ENCODE measurements around the gene CEACAM18. TPM values are rescaled to one million over a fixed set of nuclear protein-coding genes. Genes with fewer than 3 reads are reported as not detected.

Gene CEACAM18
- total RNA-seq (2022; extraction: Qiagen RNA extraction; ENCODE audit: low read depth), result not detected in 5 replicates

DNA sequence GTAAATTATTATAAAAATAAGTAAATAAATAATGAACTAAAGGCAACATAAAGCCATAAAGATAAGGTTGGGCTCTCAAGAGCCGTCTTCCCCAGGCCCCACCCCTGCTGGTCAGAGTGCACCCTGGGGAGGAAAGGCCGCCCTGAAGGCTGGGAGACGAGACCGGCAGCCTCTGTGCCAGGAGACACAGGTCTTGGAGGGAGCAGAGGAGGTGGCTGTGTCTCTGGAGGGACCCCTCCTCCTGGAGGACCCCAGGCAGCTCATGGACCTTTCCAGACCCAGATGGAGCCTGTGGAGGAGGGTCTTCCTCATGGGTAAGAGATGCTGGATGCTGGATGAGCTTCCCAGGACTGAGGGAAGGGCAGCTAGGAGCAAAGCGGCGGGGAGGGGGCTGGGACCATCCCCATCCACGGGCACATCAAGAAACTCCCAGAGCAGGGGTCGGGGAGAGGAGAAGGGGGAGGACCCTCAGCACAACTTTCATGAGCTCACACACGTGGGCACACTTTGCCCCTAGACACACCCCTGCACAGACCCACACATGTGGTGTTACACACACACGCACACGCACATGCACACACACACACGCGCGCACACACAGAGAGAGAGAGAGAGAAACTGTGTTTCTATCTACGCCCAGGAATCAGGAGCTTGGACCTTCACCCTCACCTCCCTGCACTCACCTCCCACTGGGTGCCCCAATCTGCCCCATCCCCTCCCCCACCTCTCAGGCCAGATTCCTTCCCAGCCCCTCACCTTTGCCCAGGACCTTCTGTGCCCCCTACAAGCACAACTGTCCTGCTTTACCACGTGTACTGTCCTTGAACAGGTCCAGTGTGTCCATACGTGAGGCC, at the start of gene CEACAM18:
Gene CEACAM18 (plus strand): TSS at position 159 of the 854 bp plus-strand sequence.

GRCh38 chr19:51458051-51458645, 20.2 kb upstream of the CEACAM18 start, which contains the start of gene SIGLEC8:
TSS of gene SIGLEC8 (minus strand) at chr19:51458454. CDS start at chr19:51458387, 67 bp downstream.

DNA sequence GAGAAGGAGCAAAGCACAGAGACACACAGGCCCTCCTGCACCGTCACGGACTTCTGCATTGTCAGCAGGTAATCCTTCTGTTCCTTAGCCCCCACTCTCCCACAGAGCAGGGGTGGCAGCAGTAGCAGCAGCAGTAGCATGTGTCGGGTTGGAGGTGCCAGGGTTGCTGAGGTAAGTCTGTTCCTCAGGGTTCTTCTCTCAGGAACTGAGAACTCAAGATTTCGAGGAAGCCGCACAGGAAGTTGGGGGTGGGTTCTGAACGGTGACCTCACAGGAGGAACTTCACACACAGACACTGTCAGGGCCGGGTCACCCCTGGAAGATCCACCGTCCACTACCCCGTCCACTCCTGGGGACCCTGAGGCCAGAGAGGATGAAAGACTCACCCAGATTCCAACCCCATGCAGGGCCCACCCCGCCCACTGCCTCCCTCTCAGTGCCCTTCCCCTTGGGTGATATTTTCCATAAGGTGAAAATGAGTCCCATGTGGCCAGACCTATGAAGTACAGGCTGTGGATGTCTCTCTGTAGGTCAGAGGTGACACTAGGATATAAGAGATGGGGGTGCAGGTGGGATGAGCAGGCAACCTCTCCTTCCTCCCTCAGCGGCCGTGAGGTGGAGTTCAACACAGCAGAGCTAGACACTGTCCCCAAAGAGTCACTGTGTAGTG, 23.4 kb downstream of the CEACAM18 start, which contains the start of gene SIGLEC12:
Gene SIGLEC12 (minus strand): TSS at position 207 of the 670 bp plus-strand sequence. CDS start 67 bp downstream, at position 140.

DNA sequence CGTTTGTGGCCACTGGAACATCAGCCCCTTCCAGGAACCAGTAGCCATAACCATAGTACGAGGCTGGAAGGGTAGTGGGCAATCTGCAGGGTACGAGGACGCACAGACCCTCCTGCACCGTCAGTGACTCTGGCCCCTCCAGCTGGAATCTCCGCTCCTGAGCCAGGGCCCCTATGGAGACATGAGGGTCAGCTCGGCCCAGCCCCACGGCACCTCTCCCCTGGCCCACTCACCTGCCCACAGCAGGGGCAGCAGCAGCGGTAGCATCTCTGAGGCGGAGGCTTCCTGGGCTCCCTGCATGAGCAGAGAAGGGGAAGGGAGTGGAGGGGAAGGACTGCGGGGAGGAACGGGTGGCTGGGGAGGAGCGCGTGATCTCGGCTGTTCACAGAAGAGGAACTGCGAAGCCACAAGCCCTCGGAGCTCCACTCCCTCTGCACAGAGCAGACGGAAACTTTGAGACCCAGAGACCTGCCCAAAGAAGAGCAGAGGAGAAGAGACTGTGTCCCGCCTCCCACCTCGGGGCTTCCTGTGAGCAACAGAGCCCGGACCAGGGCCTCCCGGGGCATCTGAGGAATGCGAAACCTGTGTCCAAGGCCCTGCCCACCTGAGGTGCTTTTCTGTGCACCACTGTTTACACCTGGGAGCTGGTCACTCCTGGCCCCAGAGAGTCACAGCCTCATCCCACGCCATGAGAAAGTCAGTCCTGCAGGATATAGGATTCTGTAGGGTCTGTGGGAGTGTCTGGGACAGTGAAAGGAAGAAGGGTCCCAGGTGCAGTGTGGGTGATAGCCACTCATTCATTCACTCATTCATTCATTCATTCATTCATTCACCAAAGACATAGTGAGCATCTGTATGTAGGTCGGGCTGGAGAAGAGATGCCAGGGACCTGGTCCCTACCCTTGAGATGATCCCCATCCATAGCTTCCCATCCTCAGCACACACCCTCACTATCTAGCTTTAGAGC, 53.3 kb downstream of the CEACAM18 start, which contains the start of gene SIGLEC6:
Gene SIGLEC6 (minus strand): TSS at position 322 of the 967 bp plus-strand sequence. CDS start 22 bp downstream, at position 300.

Other genes with a start within 250 kb of the CEACAM18 start
- gene SIGLECL1, start 227.5 kb upstream of the CEACAM18 start, total RNA-seq (2022; extraction: Qiagen RNA extraction; ENCODE audit: low read depth), result not detected in 5 replicates
- gene IGLON5, start 166.9 kb upstream of the CEACAM18 start, total RNA-seq (2022; extraction: Qiagen RNA extraction; ENCODE audit: low read depth), result 0.02 to 0.06 TPM (median 0.05 TPM) in 3 of 5 replicates, not detected in the others
- gene VSIG10L, start 136.4 kb upstream of the CEACAM18 start, total RNA-seq (2022; extraction: Qiagen RNA extraction; ENCODE audit: low read depth), result 6.7 to 10.1 TPM (median 9.5 TPM) in 5 replicates
- gene ETFB, start 112.2 kb upstream of the CEACAM18 start, total RNA-seq (2022; extraction: Qiagen RNA extraction; ENCODE audit: low read depth), result 204 to 234 TPM (median 218 TPM) in 5 replicates
- 4.7 to 10.1 TPM (median 9.9 TPM) in 5 replicates for gene CLDND2, start 109.5 kb upstream of the CEACAM18 start, total RNA-seq (2022; extraction: Qiagen RNA extraction; ENCODE audit: low read depth)
- gene NKG7, start 105.9 kb upstream of the CEACAM18 start, total RNA-seq (2022; extraction: Qiagen RNA extraction; ENCODE audit: low read depth), result not detected in 5 replicates
- gene LIM2, start 90.6 kb upstream of the CEACAM18 start, total RNA-seq (2022; extraction: Qiagen RNA extraction; ENCODE audit: low read depth), result not detected in 5 replicates
- not detected in 5 replicates for gene C19orf84, start 87.9 kb upstream of the CEACAM18 start, total RNA-seq (2022; extraction: Qiagen RNA extraction; ENCODE audit: low read depth)
- gene SIGLEC10, start 60.9 kb upstream of the CEACAM18 start, total RNA-seq (2022; extraction: Qiagen RNA extraction; ENCODE audit: low read depth), result not detected in 5 replicates
- not detected in 5 replicates for gene SIGLEC8, start 20.1 kb upstream of the CEACAM18 start, total RNA-seq (2022; extraction: Qiagen RNA extraction; ENCODE audit: low read depth)
- gene SIGLEC12, start 23.3 kb downstream of the CEACAM18 start, total RNA-seq (2022; extraction: Qiagen RNA extraction; ENCODE audit: low read depth), result not detected in 5 replicates
- not detected in 5 replicates for gene SIGLEC6, start 53.1 kb downstream of the CEACAM18 start, total RNA-seq (2022; extraction: Qiagen RNA extraction; ENCODE audit: low read depth)
- gene ZNF175, start 92.7 kb downstream of the CEACAM18 start, total RNA-seq (2022; extraction: Qiagen RNA extraction; ENCODE audit: low read depth), result 4.2 to 5.6 TPM (median 4.3 TPM) in 5 replicates
- not detected in 5 replicates for gene SIGLEC5, start 151.9 kb downstream of the CEACAM18 start, total RNA-seq (2022; extraction: Qiagen RNA extraction; ENCODE audit: low read depth)
- gene SIGLEC14, start 168.3 kb downstream of the CEACAM18 start, total RNA-seq (2022; extraction: Qiagen RNA extraction; ENCODE audit: low read depth), result 0.03 to 0.20 TPM in 2 of 5 replicates, not detected in the others
- 7.8 to 17.5 TPM (median 11.3 TPM) in 5 replicates for gene SPACA6, start 214.8 kb downstream of the CEACAM18 start, total RNA-seq (2022; extraction: Qiagen RNA extraction; ENCODE audit: low read depth)
- gene HAS1, start 245.5 kb downstream of the CEACAM18 start, total RNA-seq (2022; extraction: Qiagen RNA extraction; ENCODE audit: low read depth), result not detected in 5 replicates